A549 (cell line): ENCODE results near the gene SART3. TPM values are rescaled to one million over a fixed set of nuclear protein-coding genes. Genes with fewer than 3 reads are reported as not detected.

Experiments
- ATAC-seq, 2 experiments: fragments of 200-7000 bp in 1 of 2; fragments of >200 bp in 1 of 2; cut with Nextera tagmentation in 1 of 2; cut with Tn5 transposase in 1 of 2; 3 replicates each; pipeline versions ENCODE4 v1.8.0 to v1.9.1; 2018 to 2020; ENCODE audit warnings: mild to moderate bottlenecking in 1 of 2, moderate library complexity in 1 of 2
- CTCF ChIA-PET: fragments of 300-600 bp; sonication (Branson Sonifier 250); formaldehyde crosslinking; extraction: SDS; loops from one replicate; lab custom pipeline; 2021; ENCODE audit warnings: antibody characterized with exemption, inconsistent platforms; lab: Yijun Ruan, JAX
- POLR2A ChIA-PET: fragments of 350-600 bp; formaldehyde crosslinking; extraction: SDS; loops from one replicate; lab custom pipeline; 2021; ENCODE audit warnings: antibody characterized with exemption, inconsistent platforms; lab: Yijun Ruan, JAX
- DNase-seq, 2 experiments: peaks; one replicate each; pipeline versions ENCODE4 v3.0.0 to v3.0.0-alpha.2; 2011 to 2016; ENCODE audit warnings: low read depth in 1 of 2, low spot score in 1 of 2
- FAIRE-seq: peaks from 2 replicates; lab custom pipeline; 2011; peaks lifted over from hg19 to GRCh38; lab: Jason Lieb, UNC
- H3K27ac ChIP-seq, 2 experiments: fragments of >200 bp; sonication (Bioruptor Twin); formaldehyde crosslinking; 3 replicates each; pipeline ENCODE4 v1.5.1; 2016 to 2017
- H3K4me1 ChIP-seq: fragments of >200 bp; sonication (Bioruptor Twin); formaldehyde crosslinking; 3 replicates; pipeline ENCODE4 v1.6.1; 2016
- H3K4me2 ChIP-seq: fragments of >200 bp; sonication (Bioruptor Twin); formaldehyde crosslinking; 3 replicates; pipeline ENCODE4 v1.6.1; 2016
- H3K4me3 ChIP-seq: fragments of >200 bp; sonication (Bioruptor Twin); formaldehyde crosslinking; 3 replicates; pipeline ENCODE4 v1.5.1; 2016
- H3K9me3 ChIP-seq: fragments of >200 bp; sonication (Bioruptor Twin); formaldehyde crosslinking; 3 replicates; pipeline ENCODE4 v1.6.1; 2016
- CEBPB ChIP-seq, 2 experiments: fragments of >200 bp in 1 of 2; sonication (Bioruptor Twin) in 1 of 2; formaldehyde crosslinking in 1 of 2; IDR thresholded peaks; 2 replicates each; pipeline ENCODE4 v1.6.1; 2012 to 2016
- CHD4 ChIP-seq: fragments of 200-600 bp; sonication (generic); IDR thresholded peaks from 2 replicates; pipeline ENCODE4 v1.6.1; 2016; ENCODE audit warnings: antibody characterized with exemption, mild to moderate bottlenecking, borderline replicate concordance
- EHF ChIP-seq: fragments of 250-450 bp; sonication (Bioruptor Pico); IDR thresholded peaks from 2 replicates; pipeline ENCODE4 v1.5.0; 2020; ENCODE audit warnings: mild to moderate bottlenecking
- FOSB ChIP-seq: fragments of 250-450 bp; sonication (Bioruptor Pico); IDR thresholded peaks from 2 replicates; pipeline ENCODE4 v1.5.0; 2020; ENCODE audit warnings: mild to moderate bottlenecking, moderate library complexity
- GATA3 ChIP-seq: IDR thresholded peaks from 2 replicates; pipeline ENCODE4 v1.6.1; 2012; ENCODE audit warnings: borderline replicate concordance
- HEYL ChIP-seq: fragments of 250-450 bp; sonication (Bioruptor Pico); IDR thresholded peaks from 2 replicates; pipeline ENCODE4 v1.8.0; 2021; ENCODE audit warnings: mild to moderate bottlenecking, moderate library complexity
- HOXA7 ChIP-seq: fragments of 250-450 bp; sonication (Bioruptor Pico); IDR thresholded peaks from 2 replicates; pipeline ENCODE4 v1.5.0; 2020; ENCODE audit warnings: mild to moderate bottlenecking, moderate library complexity
- HOXB13 ChIP-seq: fragments of 250-450 bp; sonication (Bioruptor Pico); IDR thresholded peaks from 2 replicates; pipeline ENCODE4 v1.5.0; 2020; ENCODE audit warnings: low read depth, mild to moderate bottlenecking, moderate library complexity
- HOXB5 ChIP-seq: fragments of 250-450 bp; sonication (Bioruptor Pico); IDR thresholded peaks from 2 replicates; pipeline ENCODE4 v1.5.0; 2020; ENCODE audit warnings: mild to moderate bottlenecking, moderate library complexity
- MAFK ChIP-seq: fragments of 450-650 bp; IDR thresholded peaks from 2 replicates; pipeline ENCODE4 v1.6.1; 2014; ENCODE audit not compliant: partially characterized antibody
- MYC ChIP-seq: IDR thresholded peaks from 2 replicates; pipeline ENCODE4 v1.6.1; 2012; ENCODE audit warnings: mild to moderate bottlenecking, inconsistent platforms, low read length, improper control_type of control experiment, borderline replicate concordance
- NPAS2 ChIP-seq: fragments of 250-450 bp; sonication (Bioruptor Pico); IDR thresholded peaks from 2 replicates; pipeline ENCODE4 v1.8.0; 2022; ENCODE audit warnings: mild to moderate bottlenecking, moderate library complexity, borderline replicate concordance
- NR3C1 ChIP-seq: fragments of >200 bp; sonication (Bioruptor Twin); formaldehyde crosslinking; IDR thresholded peaks from 3 replicates; pipeline ENCODE4 v1.6.1; 2017
- SMC3 ChIP-seq: fragments of >200 bp; sonication (Bioruptor Twin); formaldehyde crosslinking; IDR thresholded peaks from 3 replicates; pipeline ENCODE4 v1.6.1; 2018; ENCODE audit warnings: inconsistent platforms
- SREBF2 ChIP-seq: fragments of 450-650 bp; IDR thresholded peaks from 2 replicates; pipeline ENCODE4 v1.6.1; 2014; ENCODE audit warnings: mild to moderate bottlenecking, moderate library complexity
- TFCP2L1 ChIP-seq: fragments of 250-450 bp; sonication (Bioruptor Pico); IDR thresholded peaks from 2 replicates; pipeline ENCODE4 v1.5.0; 2021; ENCODE audit warnings: mild to moderate bottlenecking
- TP53 ChIP-seq: fragments of 250-450 bp; sonication (Bioruptor Pico); IDR thresholded peaks from 2 replicates; pipeline ENCODE4 v1.5.0; 2021; ENCODE audit warnings: mild to moderate bottlenecking, moderate library complexity
- ZSCAN20 ChIP-seq: fragments of 250-450 bp; sonication (Bioruptor Pico); IDR thresholded peaks from 2 replicates; pipeline ENCODE4 v1.8.0; 2022; ENCODE audit warnings: mild to moderate bottlenecking, moderate library complexity
- WGBS: methylation state at CpG from one replicate; pipeline ENCODE4 v1.1.6; 2017; ENCODE audit errors: missing lambda C conversion rate; 5-methylcytosine and 5-hydroxymethylcytosine counted together
- polyA plus RNA-seq, 4 experiments: library from polyadenylated mRNA; depleted of rRNA in 3 of 4; stranded (reverse); fragments of >200 nt; fragmentation: RNase III in 1 of 4; extraction: RNeasy Plus Mini Kit Qiagen cat#74134 plus additional on column Dnase treatment in 1 of 4; gene quantifications; 2 replicates in 3 of 4; 3 replicates in 1 of 4; pipeline ENCODE4 v1.2.3, GENCODE V29; 2011 to 2017
- TF ChIP-seq, protein P1 (sequence below): fragments of 150-350 bp; IDR thresholded peaks from 2 replicates; pipeline ENCODE4 v1.6.1; 2014; ENCODE audit warnings: low read depth, mild to moderate bottlenecking, low read length
- TF ChIP-seq, protein P2 (sequence below): IDR thresholded peaks from 2 replicates; pipeline ENCODE4 v1.6.1; 2012
- TF ChIP-seq, protein P3 (sequence below): fragments of >200 bp; sonication (Bioruptor Twin); formaldehyde crosslinking; IDR thresholded peaks from 2 replicates; pipeline ENCODE4 v1.6.1; 2016
- TF ChIP-seq, protein P4 (sequence below): IDR thresholded peaks from 2 replicates; pipeline ENCODE4 v1.6.1; 2012; ENCODE audit warnings: low read depth, borderline replicate concordance

SART3 gene
- polyA plus RNA-seq, 2 of the 4 experiments (the other 2 are of a cell fraction): 52.7 to 77.2 TPM

DNA sequence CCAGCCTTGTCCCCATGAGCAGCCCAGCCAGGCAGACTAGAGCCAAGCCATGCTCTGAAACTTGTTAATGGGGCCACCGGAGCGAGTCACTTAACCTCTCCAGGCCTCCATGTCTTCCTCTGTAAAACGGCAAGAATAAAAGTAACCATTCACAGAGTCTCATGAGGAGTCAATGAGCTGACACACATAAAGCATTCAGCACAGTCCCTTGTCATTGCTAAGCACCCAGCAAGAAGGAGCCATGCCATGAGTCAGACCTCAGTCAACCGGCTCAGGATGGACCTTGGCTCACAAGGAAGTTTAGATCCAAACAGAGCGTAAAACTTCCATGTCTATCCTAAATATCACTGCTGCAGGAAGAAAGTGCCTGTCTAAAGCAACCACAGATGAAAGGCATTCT lies 35.3 kb downstream of the SART3 start:
- CTCF ChIA-PET: interaction anchor here (0.9 kb wide), 1 partner anchor 607 kb away, joined by 3 read pairs; no protein-coding TSS in a partner anchor
- ATAC-seq (peak; percentile 15 to 20; a peak in 1 of 6 replicates), FAIRE-seq (no peak), DNase-seq (no peak)
- H3K9me3 ChIP-seq: no peaks in the 10 kb centered on the region
- H3K4me1 ChIP-seq: no peaks in the 10 kb centered on the region
- 67% methylated on average over 5 of the region's 5 CpGs for WGBS
- H3K4me3 ChIP-seq: no peak overlapping the region
- POLR2A ChIA-PET: no interaction called here
- H3K4me2 ChIP-seq: no peak overlapping the region
- TF ChIP-seq, protein P1, sequence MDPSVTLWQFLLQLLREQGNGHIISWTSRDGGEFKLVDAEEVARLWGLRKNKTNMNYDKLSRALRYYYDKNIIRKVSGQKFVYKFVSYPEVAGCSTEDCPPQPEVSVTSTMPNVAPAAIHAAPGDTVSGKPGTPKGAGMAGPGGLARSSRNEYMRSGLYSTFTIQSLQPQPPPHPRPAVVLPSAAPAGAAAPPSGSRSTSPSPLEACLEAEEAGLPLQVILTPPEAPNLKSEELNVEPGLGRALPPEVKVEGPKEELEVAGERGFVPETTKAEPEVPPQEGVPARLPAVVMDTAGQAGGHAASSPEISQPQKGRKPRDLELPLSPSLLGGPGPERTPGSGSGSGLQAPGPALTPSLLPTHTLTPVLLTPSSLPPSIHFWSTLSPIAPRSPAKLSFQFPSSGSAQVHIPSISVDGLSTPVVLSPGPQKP: no peak
- no peak for TF ChIP-seq CEBPB (IDR thresholded peaks at IDR 0.05)
- TF ChIP-seq, protein P2, sequence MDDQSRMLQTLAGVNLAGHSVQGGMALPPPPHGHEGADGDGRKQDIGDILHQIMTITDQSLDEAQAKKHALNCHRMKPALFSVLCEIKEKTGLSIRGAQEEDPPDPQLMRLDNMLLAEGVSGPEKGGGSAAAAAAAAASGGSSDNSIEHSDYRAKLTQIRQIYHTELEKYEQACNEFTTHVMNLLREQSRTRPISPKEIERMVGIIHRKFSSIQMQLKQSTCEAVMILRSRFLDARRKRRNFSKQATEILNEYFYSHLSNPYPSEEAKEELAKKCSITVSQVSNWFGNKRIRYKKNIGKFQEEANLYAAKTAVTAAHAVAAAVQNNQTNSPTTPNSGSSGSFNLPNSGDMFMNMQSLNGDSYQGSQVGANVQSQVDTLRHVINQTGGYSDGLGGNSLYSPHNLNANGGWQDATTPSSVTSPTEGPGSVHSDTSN: no peak
- no peak for TF ChIP-seq ZSCAN20
- TF ChIP-seq GATA3: no peak
- H3K27ac ChIP-seq: no peak overlapping the region

DNA sequence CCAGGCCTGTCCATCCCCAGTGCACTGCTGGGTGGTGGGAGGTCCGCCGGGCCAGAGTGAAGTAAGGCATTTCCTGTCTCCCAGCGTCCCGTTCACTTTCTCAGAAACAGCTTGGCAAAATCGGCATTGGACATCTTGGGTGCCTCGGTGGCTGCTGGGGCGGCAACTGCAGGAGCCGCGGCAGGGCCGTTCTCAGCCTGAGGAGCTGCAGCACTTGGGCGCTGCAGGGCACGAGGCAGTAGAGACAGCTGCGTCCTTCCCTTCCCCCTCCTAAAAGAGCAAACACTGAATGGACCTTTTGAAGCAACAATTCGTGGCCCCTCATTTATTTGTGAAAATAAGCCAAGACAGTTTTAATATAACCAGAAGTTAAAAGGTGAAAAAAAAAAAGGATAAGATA lies 37.6 kb downstream of the SART3 start:
- no peak for ATAC-seq
- no peak for DNase-seq
- H3K27ac ChIP-seq: no peak overlapping the region
- no peaks in the 10 kb centered on the region for H3K4me1 ChIP-seq
- ChIA-PET POLR2A (no interaction called here), CTCF (interaction anchor here (1.4 kb wide), 1 partner anchor 10 kb away, joined by 4 read pairs; no protein-coding TSS in a partner anchor)
- H3K4me2 ChIP-seq: no peak overlapping the region
- no peak for FAIRE-seq
- H3K9me3 ChIP-seq: no peaks in the 10 kb centered on the region
- 92% methylated on average over 14 of the region's 14 CpGs for WGBS
- TF ChIP-seq HOXA7 (CRISPR knock-in tag) (no peak), NR3C1 (no peak), TP53 (no peak), FOSB (CRISPR knock-in tag) (no peak), HOXB5 (no peak), EHF (CRISPR knock-in tag) (no peak), SREBF2 (no peak), SMC3 (no peak), CHD4 (no peak), HEYL (CRISPR knock-in tag) (no peak), MYC (no peak), NPAS2 (no peak), MAFK (no peak), HOXB13 (no peak), TFCP2L1 (CRISPR knock-in tag) (no peak)
- TF ChIP-seq, protein P3, sequence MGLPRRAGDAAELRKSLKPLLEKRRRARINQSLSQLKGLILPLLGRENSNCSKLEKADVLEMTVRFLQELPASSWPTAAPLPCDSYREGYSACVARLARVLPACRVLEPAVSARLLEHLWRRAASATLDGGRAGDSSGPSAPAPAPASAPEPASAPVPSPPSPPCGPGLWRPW: no peak
- TF ChIP-seq, protein P4, sequence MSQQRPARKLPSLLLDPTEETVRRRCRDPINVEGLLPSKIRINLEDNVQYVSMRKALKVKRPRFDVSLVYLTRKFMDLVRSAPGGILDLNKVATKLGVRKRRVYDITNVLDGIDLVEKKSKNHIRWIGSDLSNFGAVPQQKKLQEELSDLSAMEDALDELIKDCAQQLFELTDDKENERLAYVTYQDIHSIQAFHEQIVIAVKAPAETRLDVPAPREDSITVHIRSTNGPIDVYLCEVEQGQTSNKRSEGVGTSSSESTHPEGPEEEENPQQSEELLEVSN: no peak
- TF ChIP-seq, protein P1: no peak
- TF ChIP-seq, all 56 proteins: peak for 0
- no peak overlapping the region for H3K4me3 ChIP-seq
